HepG2 (cell line): ENCODE results near the gene ZSWIM5. TPM values are rescaled to one million over a fixed set of nuclear protein-coding genes. Genes with fewer than 3 reads are reported as not detected.
A peak's percentile ranks its signal among the peaks of the same experiment; 100 is the strongest.

ENCODE experiments used
- HDAC1 ChIP-seq: sonication (generic); formaldehyde crosslinking; IDR thresholded peaks from 2 replicates; pipeline ENCODE4 v1.5.1; 2020; ENCODE audit warnings: mild to moderate bottlenecking, missing genetic modification reagents
- NONO ChIP-seq, 2 experiments: fragments of 450-650 bp in 1 of 2; sonication (generic) in 1 of 2; formaldehyde crosslinking in 1 of 2; IDR thresholded peaks in 1 of 2; conservative IDR thresholded peaks in 1 of 2; 2 replicates each; pipeline versions ENCODE4 v1.6.1 to v1.8.0; 2017 to 2022; ENCODE audit warnings: mild to moderate bottlenecking in 1 of 2, missing genetic modification reagents in 1 of 2, moderate library complexity in 1 of 2
- RELA ChIP-seq: sonication (generic); formaldehyde crosslinking; IDR thresholded peaks from 2 replicates; pipeline ENCODE4 v1.4.0; 2020; ENCODE audit warnings: missing genetic modification reagents
- SAFB2 ChIP-seq: sonication (generic); formaldehyde crosslinking; IDR thresholded peaks from 2 replicates; pipeline ENCODE4 v1.5.1; 2020; ENCODE audit warnings: missing genetic modification reagents, low read depth, mild to moderate bottlenecking, borderline replicate concordance
- SETDB1 ChIP-seq: sonication (generic); formaldehyde crosslinking; IDR thresholded peaks from 2 replicates; pipeline ENCODE4 v1.5.1; 2020; ENCODE audit warnings: missing genetic modification reagents, mild to moderate bottlenecking, borderline replicate concordance
- SNAPC5 ChIP-seq: sonication (generic); formaldehyde crosslinking; IDR thresholded peaks from 2 replicates; pipeline ENCODE4 v1.8.1; 2023; ENCODE audit warnings: mild to moderate bottlenecking, missing genetic modification reagents, borderline replicate concordance
- SRY ChIP-seq: sonication (generic); formaldehyde crosslinking; IDR thresholded peaks from 2 replicates; pipeline ENCODE4 v1.8.0; 2022; ENCODE audit warnings: mild to moderate bottlenecking, missing genetic modification reagents
- TRIM22 ChIP-seq: fragments of 450-650 bp; IDR thresholded peaks from 2 replicates; pipeline ENCODE4 v1.6.1; 2017
- U2AF1 ChIP-seq: fragments of 200-400 bp; formaldehyde crosslinking; optimal IDR thresholded peaks from 2 replicates; pipeline ENCODE3; 2017; ENCODE audit warnings: mild to moderate bottlenecking, low read depth, low read length
- WIZ ChIP-seq: sonication (generic); formaldehyde crosslinking; IDR thresholded peaks from 2 replicates; pipeline ENCODE4 v1.5.1; 2020; ENCODE audit warnings: mild to moderate bottlenecking, missing genetic modification reagents
- ZFYVE20 ChIP-seq: sonication (generic); formaldehyde crosslinking; IDR thresholded peaks from 2 replicates; pipeline ENCODE4 v1.8.0; 2023; ENCODE audit warnings: low read depth, mild to moderate bottlenecking, moderate library complexity, missing genetic modification reagents, borderline replicate concordance
- ZNF160 ChIP-seq: sonication (generic); formaldehyde crosslinking; IDR thresholded peaks from 2 replicates; pipeline ENCODE4 v1.8.0; 2022; ENCODE audit warnings: mild to moderate bottlenecking, inconsistent platforms, missing genetic modification reagents
- ZNF232 ChIP-seq: sonication (generic); formaldehyde crosslinking; IDR thresholded peaks from 2 replicates; pipeline ENCODE4 v1.4.0; 2020; ENCODE audit warnings: missing genetic modification reagents, borderline replicate concordance
- ZNF607 ChIP-seq: sonication (generic); formaldehyde crosslinking; IDR thresholded peaks from 2 replicates; pipeline ENCODE4 v1.5.1; 2020; ENCODE audit warnings: missing genetic modification reagents, mild to moderate bottlenecking, borderline replicate concordance
- polyA plus RNA-seq, 8 experiments: library from polyadenylated mRNA; depleted of rRNA in 3 of 8; stranded (reverse) in 7 of 8; unstranded in 1 of 8; fragments of >200 nt; fragmentation: Illumina TruSeq in 4 of 8; extraction: Trizol in 4 of 8; gene quantifications; 2 replicates each; pipeline versions ENCODE4 v1.2.1 to v1.2.3, GENCODE V29; 2011 to 2016; ENCODE audit warnings: low read depth in 4 of 8, missing spikeins in 1 of 8, mixed read lengths in 1 of 8; ENCODE audit not compliant: insufficient read depth in 1 of 8
- total RNA-seq, 5 experiments: library from RNA; depleted of rRNA; stranded (reverse); fragments of >200 nt; fragmentation: Illumina TruSeq; extraction: Trizol; gene quantifications; 2 replicates each; pipeline ENCODE4 v1.2.3, GENCODE V29; 2016; ENCODE audit warnings: low read depth in 1 of 5
- TF ChIP-seq, protein P1 (sequence below): conservative IDR thresholded peaks from 2 replicates; pipeline ENCODE4 v1.6.1; 2018; ENCODE audit warnings: missing genetic modification reagents
- TF ChIP-seq, protein P2 (sequence below): sonication (generic); formaldehyde crosslinking; IDR thresholded peaks from 2 replicates; pipeline ENCODE4 v1.4.0; 2020; ENCODE audit warnings: missing genetic modification reagents
- TF ChIP-seq, protein P3 (sequence below): sonication (generic); formaldehyde crosslinking; IDR thresholded peaks from 2 replicates; pipeline ENCODE4 v1.4.0; 2020; ENCODE audit warnings: missing genetic modification reagents
- TF ChIP-seq, protein P4 (sequence below): IDR thresholded peaks from 2 replicates; pipeline ENCODE4 v1.6.1; 2012; ENCODE audit warnings: low read depth, low read length, improper control_type of control experiment
- TF ChIP-seq, protein P5 (sequence below): sonication (generic); formaldehyde crosslinking; IDR thresholded peaks from 2 replicates; pipeline ENCODE4 v1.8.0; 2022; ENCODE audit warnings: missing genetic modification reagents, low read depth, mild to moderate bottlenecking, borderline replicate concordance

Gene ZSWIM5
- total and polyA plus RNA-seq, 2 of the 13 experiments (the other 11 are each of a cell fraction or from before 2014, with no cell fraction given) = 11.0 to 20.6 TPM

DNA sequence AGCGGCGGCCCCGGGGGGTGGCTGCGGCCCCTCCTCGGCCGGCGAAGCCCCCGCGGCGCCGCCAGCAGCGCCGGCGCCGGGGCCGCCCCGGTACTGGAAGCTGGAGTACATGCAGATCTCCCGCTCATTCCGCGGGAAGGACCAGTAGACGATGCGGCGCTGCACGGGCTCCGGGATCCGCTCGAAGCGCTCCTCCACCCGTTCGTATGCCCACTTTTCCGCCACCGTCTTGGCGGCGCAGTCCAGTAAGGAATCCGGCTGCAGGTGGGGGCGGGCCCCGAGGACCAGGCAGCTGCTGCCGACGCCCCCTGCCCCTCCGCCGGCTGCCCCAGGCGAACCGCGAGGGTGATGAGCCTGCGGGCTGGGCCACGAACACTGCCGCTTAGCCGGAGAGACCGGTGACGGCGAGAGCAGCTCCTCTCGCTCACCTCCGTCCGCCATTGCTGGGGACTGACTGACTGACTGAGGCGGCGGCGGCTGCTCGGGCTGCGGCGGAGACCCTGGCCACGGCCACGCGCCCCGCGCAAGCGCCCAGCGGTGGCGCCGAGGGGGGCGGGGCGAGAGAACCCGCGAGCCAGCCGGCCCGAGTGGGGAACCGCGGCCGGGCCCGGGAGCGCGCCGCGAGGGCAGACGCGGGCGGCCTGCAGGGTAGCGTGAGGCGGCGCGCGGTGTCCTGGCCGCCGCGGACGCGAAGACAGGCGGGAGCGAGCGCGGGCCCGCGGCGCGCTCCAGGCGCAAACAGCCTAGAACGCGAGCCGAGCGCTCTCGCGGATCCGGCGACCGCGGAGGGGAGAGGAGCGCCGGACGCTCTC lies at the start of gene ZSWIM5 (continued):
- TF ChIP-seq, protein P1, sequence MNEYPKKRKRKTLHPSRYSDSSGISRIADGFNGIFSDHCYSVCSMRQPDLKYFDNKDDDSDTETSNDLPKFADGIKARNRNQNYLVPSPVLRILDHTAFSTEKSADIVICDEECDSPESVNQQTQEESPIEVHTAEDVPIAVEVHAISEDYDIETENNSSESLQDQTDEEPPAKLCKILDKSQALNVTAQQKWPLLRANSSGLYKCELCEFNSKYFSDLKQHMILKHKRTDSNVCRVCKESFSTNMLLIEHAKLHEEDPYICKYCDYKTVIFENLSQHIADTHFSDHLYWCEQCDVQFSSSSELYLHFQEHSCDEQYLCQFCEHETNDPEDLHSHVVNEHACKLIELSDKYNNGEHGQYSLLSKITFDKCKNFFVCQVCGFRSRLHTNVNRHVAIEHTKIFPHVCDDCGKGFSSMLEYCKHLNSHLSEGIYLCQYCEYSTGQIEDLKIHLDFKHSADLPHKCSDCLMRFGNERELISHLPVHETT = peak; percentile 46; the same call in 1 of the 2 replicates
- 0 out of 2 replicates have a peak, but pooled peaks have one; percentile 20 for TF ChIP-seq RELA (CRISPR knock-in tag)
- TF ChIP-seq, protein P2, sequence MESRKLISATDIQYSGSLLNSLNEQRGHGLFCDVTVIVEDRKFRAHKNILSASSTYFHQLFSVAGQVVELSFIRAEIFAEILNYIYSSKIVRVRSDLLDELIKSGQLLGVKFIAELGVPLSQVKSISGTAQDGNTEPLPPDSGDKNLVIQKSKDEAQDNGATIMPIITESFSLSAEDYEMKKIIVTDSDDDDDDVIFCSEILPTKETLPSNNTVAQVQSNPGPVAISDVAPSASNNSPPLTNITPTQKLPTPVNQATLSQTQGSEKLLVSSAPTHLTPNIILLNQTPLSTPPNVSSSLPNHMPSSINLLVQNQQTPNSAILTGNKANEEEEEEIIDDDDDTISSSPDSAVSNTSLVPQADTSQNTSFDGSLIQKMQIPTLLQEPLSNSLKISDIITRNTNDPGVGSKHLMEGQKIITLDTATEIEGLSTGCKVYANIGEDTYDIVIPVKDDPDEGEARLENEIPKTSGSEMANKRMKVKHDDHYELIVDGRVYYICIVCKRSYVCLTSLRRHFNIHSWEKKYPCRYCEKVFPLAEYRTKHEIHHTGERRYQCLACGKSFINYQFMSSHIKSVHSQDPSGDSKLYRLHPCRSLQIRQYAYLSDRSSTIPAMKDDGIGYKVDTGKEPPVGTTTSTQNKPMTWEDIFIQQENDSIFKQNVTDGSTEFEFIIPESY (CRISPR knock-in tag) = peak; percentile 51; the same call in 1 of the 2 replicates
- TF ChIP-seq, protein P3, sequence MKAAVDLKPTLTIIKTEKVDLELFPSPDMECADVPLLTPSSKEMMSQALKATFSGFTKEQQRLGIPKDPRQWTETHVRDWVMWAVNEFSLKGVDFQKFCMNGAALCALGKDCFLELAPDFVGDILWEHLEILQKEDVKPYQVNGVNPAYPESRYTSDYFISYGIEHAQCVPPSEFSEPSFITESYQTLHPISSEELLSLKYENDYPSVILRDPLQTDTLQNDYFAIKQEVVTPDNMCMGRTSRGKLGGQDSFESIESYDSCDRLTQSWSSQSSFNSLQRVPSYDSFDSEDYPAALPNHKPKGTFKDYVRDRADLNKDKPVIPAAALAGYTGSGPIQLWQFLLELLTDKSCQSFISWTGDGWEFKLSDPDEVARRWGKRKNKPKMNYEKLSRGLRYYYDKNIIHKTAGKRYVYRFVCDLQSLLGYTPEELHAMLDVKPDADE (CRISPR knock-in tag) = peak; percentile 79; the same call in 1 of the 2 replicates
- TF ChIP-seq ZFYVE20 (CRISPR knock-in tag) = 0 out of 2 replicates have a peak, but pooled peaks have one; percentile 69
- TF ChIP-seq ZNF232 (CRISPR knock-in tag) = no peak
- TF ChIP-seq ZNF160 (CRISPR knock-in tag) = peak; percentile 66; the same call in 1 of the 2 replicates
- TF ChIP-seq, protein P4, sequence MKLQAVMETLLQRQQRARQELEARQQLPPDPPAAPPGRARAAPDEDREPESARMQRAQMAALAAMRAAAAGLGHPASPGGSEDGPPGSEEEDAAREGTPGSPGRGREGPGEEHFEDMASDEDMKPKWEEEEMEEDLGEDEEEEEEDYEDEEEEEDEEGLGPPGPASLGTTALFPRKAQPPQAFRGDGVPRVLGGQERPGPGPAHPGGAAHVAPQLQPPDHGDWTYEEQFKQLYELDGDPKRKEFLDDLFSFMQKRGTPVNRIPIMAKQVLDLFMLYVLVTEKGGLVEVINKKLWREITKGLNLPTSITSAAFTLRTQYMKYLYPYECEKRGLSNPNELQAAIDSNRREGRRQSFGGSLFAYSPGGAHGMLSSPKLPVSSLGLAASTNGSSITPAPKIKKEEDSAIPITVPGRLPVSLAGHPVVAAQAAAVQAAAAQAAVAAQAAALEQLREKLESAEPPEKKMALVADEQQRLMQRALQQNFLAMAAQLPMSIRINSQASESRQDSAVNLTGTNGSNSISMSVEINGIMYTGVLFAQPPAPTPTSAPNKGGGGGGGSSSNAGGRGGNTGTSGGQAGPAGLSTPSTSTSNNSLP = peak; percentile 19; the same call in 1 of the 2 replicates
- TF ChIP-seq SAFB2 (CRISPR knock-in tag) = peak; percentile 56; the same call in 1 of the 2 replicates
- 0 out of 2 replicates have a peak, but pooled peaks have one; percentile 23 for TF ChIP-seq ZNF607
- no peak for TF ChIP-seq SETDB1 (CRISPR knock-in tag)
- no peak for TF ChIP-seq SNAPC5 (CRISPR knock-in tag)
- TF ChIP-seq NONO (IDR thresholded peaks at IDR 0.05) = no peak
- 0 out of 2 replicates have a peak, but pooled peaks have one; percentile 38 for TF ChIP-seq NONO (CRISPR knock-in tag; conservative IDR thresholded peaks at IDR 0.05)
- TF ChIP-seq SRY (CRISPR knock-in tag) = 0 out of 2 replicates have a peak, but pooled peaks have one; percentile 28
- TF ChIP-seq TRIM22 = no peak
- TF ChIP-seq WIZ (CRISPR knock-in tag) = no peak
- TF ChIP-seq U2AF1 = peak; percentile 75
- TF ChIP-seq, protein P5, sequence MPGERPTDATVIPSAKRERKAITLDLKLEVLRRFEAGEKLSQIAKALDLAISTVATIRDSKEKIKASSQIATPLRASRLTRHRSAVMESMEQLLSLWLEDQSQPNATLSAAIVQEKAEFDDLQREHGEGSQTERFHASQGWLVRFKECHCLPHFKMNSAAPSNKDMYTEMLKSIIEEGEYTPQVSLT (CRISPR knock-in tag) = no peak
- peak; percentile 43 for TF ChIP-seq HDAC1
